Stimulated activated CD4-positive, alpha-beta T cell treated with anti-CD3 and anti-CD28 coated beads, TNF-alpha, amount 100 ng/mL, for 24 hours (primary cell): ENCODE measurements around the gene FUZ.
A peak's percentile ranks its signal among the peaks of the same experiment; 100 is the strongest.

ENCODE experiments used
- DNase-seq, 3 experiments: peaks; one replicate each; pipeline ENCODE4 v3.0.0-alpha.2; 2020; ENCODE audit warnings: low read depth in 3 of 3

Gene FUZ

DNA sequence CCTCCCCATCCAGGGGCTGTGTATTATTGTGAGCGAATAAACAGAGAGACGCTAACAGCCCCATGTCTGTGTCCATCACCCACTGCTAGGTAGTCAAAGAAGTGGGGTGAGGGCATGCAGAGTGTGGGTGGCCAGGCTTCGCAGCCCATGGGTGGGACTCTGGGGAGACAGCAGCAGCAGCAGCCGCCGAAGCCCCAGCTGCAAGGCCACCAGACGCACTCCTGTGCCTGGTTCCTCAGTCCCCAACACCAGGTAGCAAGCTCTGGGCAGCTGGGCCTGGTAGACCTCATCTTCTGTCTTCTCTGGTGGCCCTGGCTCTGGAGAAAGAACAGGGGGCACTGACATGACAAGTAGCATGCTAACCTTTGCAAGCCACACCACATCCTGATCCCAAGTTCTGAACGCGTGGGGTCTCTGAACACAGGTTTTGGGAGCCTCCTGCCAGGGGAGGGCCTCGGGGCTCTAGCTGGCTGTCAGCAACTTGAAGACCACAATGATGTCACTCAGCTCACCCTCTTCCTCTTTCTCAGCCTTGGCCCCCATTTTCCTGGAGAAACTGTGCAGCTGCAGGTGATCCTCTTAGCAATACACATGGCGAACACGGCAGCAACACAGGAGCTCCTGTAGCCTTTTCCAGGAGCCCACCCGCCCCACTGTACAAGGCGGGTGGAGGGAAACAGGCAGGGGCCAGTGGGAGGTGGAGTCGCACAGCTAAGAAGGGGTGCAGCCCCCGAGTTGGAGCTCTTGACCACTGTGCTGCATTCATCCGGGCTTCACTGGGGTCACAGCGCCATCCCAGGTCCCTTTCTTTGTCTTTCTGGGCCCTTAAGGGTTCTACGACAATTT is 5.8 kb downstream of the FUZ start:
- DNase-seq = no peak

DNA sequence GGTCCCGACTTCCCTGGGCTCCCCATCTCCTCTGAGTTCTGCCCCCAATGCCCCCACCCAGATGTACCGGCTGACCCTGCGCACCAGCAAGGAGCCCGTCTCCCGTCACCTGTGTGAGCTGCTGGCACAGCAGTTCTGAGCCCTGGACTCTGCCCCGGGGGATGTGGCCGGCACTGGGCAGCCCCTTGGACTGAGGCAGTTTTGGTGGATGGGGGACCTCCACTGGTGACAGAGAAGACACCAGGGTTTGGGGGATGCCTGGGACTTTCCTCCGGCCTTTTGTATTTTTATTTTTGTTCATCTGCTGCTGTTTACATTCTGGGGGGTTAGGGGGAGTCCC is 6.5 kb downstream of the FUZ start:
- DNase-seq = no peak

DNA sequence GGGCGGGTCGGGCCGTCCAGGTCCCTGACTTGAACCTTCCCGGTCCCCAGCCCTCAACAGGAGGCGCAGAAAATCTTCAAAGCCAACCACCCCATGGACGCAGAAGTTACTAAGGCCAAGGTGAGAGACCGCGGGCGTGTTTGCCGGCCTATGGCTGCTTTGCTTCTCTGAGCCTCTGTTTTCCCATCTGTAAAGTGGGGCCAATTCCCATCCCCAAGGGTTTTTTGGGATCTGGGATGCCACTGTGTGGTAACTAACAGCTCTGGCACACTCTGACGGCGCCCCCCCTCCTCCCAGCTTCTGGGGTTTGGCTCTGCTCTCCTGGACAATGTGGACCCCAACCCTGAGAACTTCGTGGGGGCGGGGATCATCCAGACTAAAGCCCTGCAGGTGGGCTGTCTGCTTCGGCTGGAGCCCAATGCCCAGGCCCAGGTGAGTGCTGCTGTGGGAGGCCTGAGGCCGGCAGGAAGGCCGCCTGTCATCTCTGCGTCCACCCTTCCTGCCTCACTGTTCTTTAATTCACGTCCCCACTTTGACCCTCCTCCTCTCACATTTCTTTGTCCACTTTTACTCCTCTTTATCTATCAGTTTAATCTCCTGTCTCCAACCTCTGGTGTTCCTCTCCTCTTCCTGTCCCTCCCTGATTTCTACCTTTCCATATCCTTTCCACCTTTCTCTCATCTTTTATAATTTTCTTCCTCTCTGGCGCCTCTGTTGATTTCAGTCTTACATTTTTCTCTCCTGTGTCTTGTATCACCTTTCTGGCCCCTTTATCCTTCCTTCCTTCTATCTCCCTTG is 7.1 kb downstream of the FUZ start:
- no peak for DNase-seq

DNA sequence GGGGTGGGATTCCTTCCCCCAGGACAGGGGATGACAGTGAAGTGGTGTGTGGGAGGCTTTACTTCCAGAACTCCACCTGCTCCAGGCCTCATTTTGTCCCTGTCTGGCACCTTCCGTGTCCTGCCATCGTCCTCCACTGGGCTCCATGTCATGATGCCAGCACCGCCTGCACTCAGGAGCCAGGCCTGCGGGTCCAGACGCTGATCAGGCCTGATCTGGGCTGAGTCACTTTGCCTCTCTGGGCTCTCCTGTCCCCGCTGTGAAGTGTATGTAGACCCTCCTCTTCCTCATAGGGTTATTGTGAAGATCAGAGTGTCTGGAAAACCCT is 9.6 kb downstream of the FUZ start:
- no peak for DNase-seq

DNA sequence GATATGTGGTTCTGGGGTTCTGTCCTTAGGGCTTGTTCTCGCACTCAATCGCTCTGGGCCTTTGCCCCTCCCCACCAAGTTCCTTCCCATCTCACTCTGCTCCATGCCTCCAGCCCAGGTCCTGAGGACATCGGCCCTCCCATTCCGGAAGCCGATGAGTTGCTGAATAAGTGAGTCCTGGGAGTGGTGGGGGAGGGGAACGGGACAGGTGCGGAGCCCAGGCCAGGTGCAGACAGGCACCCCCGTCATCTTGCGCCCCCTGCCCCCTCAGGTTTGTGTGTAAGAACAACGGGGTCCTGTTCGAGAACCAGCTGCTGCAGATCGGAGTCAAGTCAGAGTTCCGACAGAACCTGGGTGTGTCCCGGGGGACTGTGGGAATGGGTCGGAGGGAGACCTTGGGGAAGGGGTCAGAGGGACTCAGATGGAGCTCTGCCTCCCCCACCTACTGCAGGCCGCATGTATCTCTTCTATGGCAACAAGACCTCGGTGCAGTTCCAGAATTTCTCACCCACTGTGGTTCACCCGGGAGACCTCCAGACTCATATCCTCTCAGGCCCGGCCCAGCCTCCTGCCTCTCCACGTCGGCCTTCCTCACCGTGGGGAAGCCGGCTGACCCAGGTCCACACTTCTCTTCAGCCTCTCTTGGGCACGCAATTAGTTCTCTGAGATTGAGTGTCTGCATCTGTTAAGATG is 10.1 kb downstream of the FUZ start:
- no peak for DNase-seq

DNA sequence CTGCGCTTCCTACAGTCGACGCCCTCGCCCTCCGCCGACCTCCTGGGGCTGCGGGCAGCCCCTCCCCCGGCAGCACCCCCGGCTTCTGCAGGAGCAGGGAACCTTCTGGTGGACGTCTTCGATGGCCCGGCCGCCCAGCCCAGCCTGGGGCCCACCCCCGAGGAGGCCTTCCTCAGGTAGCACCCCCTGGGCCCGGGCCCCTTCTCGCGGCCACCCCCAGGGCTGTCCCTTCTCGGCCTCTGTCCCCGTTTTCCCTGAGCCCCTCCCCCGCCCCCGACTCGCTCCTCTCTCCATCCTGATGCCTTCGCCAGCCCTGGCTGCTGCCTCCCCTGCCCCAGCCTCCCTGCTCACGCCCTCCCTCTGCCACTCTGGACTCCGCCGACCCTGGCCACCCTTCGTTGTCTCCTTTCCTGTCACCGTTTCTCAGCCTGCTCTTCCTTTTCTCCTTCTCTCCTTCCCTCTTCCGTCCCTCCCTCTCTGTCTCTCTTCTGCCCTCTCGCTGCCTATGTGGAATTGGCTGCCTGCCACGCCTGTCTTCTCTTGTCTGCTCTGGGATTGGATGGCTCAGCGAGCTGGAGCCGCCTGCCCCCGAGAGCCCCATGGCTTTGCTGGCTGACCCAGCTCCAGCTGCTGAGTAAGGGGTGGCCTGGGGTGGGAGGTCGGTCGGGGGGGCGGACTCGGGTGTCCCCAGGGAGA is 11.0 kb downstream of the FUZ start:
- DNase-seq = no peak

DNA sequence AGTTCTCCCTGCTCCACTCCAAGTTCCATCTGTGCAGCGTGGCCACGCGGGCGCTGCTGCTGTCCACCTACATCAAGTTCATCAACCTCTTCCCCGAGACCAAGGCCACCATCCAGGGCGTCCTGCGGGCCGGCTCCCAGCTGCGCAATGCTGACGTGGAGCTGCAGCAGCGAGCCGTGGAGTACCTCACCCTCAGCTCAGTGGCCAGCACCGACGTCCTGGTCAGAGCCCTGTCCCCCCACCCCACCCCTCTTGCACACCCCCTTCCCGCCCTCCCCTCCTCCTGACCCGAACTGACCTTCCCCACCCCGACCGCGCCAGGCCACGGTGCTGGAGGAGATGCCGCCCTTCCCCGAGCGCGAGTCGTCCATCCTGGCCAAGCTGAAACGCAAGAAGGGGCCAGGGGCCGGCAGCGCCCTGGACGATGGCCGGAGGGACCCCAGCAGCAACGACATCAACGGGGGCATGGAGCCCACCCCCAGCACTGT is 11.6 kb downstream of the FUZ start:
- DNase-seq = no peak

DNA sequence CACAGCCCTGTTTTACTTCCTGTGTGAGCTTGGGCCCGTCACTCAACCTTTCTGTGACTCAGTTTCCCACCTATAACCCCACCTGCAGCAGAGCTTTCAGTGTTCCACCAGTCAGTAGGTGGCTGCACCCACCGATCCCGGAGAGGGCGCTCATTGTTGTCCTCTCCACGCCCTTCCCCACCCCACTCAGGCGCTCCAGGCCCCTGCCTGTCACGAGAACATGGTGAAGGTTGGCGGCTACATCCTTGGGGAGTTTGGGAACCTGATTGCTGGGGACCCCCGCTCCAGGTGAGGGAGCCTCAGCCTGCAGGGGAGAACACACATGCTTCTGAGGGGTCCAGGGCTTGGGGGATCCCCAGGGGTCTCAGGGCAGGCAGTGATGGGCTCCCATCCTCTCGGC is 12.3 kb downstream of the FUZ start:
- DNase-seq = no peak

DNA sequence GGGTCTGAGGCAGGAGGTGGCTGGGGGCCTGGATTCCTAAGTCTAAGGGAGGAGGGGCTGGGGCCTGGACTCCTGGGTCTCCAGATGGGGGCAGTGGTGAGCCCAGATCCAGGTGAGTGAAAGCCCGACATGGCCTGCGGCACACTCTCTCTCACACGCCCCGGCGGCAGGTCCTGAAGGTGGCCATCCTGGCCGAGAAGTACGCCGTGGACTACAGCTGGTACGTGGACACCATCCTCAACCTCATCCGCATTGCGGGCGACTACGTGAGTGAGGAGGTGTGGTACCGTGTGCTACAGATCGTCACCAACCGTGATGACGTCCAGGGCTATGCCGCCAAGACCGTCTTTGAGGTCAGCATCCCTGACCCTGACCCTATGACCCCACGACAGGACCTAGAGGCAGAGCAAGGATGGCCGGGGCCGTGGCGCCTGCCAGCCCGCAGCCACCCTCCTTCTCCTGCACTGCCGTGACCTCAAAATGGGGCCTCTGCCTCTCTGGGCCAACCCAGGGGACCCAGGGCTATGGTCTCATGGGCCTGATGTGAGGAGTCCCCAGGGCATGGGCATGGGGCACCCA is 13.2 kb downstream of the FUZ start:
- no peak for DNase-seq

DNA sequence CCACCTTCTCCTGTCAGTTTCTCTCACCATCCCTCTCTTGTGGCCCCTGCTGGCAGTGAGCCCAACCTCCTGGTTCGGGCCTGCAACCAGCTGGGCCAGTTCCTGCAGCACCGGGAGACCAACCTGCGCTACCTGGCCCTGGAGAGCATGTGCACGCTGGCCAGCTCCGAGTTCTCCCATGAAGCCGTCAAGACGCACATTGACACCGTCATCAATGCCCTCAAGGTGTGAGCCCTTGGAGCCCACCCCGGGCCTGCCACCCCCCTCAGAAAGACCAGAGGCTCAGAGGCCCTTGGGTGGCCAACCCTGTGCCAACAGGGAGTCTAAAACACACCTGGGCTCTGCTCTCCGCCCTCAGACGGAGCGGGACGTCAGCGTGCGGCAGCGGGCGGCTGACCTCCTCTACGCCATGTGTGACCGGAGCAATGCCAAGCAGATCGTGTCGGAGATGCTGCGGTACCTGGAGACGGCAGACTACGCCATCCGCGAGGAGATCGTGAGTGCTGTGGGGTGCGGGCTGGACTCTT is 13.8 kb downstream of the FUZ start:
- DNase-seq = no peak

DNA sequence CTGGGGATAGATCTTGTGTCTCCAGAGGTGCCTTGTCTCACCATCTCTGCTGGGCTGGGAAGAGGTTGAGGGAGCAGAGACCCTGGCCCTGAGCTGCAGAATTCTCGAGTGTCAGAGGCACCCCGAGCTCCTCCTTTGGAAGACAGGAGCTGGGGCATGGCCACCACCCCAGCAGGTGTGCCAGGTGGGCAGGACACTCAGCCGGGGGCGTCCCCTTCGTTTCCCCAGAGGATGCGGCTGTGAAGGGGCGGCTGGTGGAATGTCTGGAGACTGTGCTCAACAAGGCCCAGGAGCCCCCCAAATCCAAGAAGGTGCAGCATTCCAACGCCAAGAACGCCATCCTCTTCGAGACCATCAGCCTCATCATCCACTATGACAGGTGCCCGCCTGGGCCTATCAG is 14.5 kb downstream of the FUZ start:
- DNase-seq = no peak

DNA sequence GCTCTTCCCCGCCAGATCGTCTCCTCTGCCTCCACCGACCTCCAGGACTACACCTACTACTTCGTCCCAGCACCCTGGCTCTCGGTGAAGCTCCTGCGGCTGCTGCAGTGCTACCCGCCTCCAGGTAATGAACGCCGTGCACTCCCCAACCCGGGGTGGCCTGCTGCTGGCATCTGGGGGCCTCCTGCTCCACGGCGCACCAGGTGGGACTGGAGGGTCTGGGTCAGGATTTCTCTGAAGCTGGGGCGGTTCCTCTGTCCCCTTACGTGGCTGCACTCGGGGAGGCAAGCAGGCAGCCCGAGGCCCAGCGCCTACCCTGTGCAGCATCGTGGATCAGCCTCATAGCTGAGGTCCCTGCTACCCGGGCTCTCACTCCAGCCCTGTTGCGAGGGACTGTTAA is 17.5 kb downstream of the FUZ start:
- no peak for DNase-seq

DNA sequence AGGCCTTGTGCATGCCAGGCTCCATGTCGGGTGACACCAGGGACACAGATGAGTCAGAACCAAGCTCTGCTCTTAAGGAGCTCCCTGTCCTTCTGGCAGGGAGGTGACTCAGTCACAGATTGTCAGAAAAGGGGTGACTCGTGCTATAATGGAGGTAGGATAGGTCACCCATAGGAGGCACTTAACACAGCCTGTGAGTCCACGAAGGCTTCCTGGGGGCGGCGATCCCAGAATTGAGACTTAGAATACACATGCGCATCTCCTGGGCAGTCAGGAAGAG is 19.6 kb downstream of the FUZ start:
- DNase-seq = peak in 1 of 3 experiments; percentile 6

DNA sequence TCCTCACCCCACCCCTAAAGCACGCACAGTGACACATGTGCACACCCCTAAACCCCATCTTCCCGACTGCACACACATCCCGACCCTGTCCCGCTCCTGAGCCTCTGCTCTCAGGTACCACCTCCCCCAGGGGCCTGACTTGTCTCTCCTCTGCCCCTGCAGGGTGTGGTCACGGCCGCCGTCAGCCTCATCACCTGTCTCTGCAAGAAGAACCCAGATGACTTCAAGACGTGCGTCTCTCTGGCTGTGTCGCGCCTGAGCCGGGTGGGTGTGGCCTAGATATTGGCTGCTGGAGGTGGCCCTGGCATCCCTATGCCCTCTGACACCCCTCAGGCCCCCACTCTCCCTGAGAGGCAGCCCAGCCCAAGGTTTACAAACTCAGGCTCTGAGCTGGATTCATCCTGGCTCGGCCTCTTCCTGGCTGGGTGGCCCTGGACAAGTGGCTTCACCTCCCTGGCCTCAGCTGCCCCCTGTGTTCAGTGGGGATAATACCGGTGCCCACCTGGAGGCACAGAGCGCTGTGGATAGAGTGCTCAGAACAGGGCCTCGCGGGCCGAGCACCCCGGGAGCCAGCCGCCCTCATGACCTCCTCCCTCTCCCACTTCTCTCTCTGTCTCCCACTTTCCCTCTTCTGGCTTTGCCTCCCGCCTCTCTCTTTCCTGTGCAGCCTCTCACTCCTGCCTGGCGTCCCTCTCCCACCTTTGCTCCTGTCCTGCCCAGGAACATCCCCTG is 20.1 kb downstream of the FUZ start:
- no peak for DNase-seq

DNA sequence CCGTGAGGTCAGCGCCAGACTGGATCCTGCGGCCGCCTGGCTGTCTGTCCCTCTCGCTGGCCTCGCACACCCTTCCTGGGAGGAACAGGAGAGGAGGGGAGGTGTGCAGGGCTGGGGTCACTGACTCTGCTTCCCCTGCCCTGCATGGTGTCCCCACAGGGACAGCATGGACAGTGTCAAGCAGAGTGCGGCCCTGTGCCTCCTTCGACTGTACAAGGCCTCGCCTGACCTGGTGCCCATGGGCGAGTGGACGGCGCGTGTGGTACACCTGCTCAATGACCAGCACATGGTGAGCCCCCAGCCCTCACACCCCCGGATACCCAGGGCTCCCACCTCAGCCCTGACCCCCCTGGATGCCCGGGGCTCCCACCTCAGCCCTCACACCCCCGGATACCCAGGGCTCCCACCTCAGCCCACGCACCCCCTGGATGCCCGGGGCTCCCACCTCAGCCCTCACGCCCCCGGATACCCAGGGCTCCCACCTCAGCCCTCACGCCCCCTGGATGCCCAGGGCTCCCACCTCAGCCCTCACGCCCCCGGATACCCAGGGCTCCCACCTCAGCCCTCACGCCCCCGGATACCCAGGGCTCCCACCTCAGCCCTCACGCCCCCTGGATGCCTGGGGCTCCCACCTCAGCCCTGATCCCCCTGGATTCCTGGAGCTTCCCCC is 21.2 kb downstream of the FUZ start:
- DNase-seq = no peak

DNA sequence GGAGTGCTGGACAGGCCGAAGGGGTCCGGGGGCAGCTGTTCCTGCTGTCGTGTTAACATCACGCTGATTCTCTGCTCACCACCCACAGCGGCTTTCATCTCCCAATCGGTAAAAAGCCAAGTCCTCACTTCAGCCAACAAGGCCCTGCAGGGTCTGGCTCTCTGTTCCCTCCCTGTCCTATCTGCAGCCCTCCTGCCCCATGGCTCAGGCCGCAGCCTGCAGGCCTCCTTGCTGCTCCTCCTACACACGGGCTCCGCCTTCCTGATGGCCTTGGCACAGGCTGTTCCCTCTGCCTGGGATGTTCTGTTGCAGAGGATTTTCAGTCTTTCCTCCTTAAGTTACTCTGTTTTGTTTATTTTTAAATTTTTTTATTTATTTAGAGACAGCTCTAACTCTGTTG is 22.2 kb downstream of the FUZ start:
- DNase-seq = no peak

DNA sequence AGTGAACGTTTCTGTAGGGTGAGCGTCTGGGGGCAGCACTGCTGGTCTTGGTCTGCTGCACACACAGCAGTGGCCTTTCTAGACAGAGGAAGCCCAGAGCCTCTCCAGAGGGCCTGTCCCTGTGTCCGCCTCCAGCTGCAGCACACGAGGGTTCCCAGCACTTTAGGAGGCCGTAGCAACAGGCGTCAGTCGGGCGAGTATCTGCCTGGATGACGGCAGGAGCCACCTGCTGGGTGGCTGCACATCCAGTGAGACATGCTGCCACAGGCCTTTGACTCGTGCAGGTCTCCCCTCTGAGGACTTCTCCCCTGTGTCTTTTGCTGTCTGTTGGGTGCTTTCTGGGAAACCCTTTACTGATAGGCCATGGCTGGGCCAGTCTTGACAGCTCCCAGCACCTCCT is 24.2 kb downstream of the FUZ start:
- DNase-seq = no peak

DNA sequence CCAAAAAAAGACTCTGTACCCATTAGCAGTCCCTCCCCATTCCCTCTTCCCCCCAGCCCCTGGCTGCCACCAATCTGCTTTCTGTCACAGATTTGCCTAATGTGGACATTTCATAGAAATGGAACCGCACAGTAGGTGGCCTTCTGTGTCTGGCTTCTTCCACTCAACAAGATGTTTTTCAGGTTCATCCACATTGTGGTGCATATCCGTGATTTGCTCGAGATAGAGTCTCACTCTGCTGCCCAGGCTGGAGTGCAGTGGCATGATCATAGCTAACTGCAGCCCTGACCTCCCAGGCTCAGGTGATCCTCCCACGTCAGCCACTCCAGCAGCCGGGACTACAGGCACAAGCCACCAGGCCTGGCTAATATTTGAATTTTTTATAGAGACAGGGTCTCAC is 25.3 kb downstream of the FUZ start:
- no peak for DNase-seq

DNA sequence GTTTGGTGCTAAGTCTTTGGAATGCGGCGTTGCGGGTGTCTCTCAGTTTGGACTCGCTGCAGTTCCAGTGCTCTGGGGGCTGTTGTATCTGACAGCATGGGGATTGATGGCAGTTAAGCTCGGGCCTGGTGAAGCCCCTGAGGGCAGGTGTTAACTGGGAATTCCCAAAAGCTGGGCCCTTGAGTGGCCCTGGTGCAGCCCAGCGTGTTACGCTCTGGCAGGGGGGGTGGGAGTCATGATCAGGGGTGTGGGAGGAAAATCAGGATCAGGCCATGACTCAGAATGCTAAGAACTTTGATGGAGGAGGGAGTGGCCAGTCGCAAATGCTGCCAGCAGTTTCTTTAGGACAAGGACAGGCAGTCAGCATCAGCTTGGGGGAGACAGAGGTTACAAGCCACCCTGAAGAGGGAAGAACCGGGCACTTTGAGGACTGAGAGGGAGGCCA is 26.7 kb downstream of the FUZ start:
- DNase-seq = no peak

DNA sequence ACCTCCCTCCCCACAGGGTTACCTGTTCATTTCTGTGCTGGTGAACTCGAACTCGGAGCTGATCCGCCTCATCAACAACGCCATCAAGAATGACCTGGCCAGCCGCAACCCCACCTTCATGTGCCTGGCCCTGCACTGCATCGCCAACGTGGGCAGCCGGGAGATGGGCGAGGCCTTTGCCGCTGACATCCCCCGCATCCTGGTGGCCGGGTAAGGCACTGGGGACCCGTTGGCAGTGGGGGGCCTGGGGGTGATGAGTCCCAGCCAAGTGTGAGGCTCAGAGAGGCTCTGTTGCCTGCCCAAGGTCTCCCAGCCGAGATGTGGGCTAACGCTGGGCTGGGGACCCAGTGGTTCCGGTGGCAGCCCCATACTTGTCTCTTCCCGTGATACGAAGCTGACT is 30.6 kb downstream of the FUZ start:
- DNase-seq = no peak
